OCI-LY3 (cell line): ENCODE data around the gene CA6.

Experiments used
- H2AFZ ChIP-seq: fragments of 200-600, 300-600 bp; shearing (Covaris generic); 2 replicates; pipeline ENCODE4 v1.6.0; 2014; ENCODE audit warnings: antibody characterized with exemption, low read depth, low read length
- H3K27ac ChIP-seq: fragments of 200-600, 300-600 bp; sonication (generic); 2 replicates; pipeline ENCODE4 v1.5.1; 2014; ENCODE audit warnings: mild to moderate bottlenecking, low read length, moderate library complexity, mixed read lengths
- H3K27me3 ChIP-seq: fragments of 200-600, 300-600 bp; sonication (generic); 2 replicates; pipeline ENCODE4 v1.6.1; 2014; ENCODE audit warnings: low read depth, low read length, mixed read lengths
- H3K36me3 ChIP-seq: fragments of 200-600, 300-600 bp; sonication (generic); replicated peaks from 2 replicates; pipeline ENCODE3; 2014; ENCODE audit warnings: low read depth, low read length, mixed read lengths
- H3K4me1 ChIP-seq: fragments of 300-600, 200-600 bp; sonication (generic); 2 replicates; pipeline ENCODE4 v1.6.1; 2014; ENCODE audit warnings: low read length, mixed read lengths
- H3K4me2 ChIP-seq: fragments of 200-600, 300-600 bp; sonication (generic); 2 replicates; pipeline ENCODE4 v1.6.1; 2014; ENCODE audit warnings: low read length, mixed read lengths
- H3K4me3 ChIP-seq: fragments of 300-600, 200-600 bp; sonication (generic); 2 replicates; pipeline ENCODE4 v1.5.1; 2014; ENCODE audit warnings: antibody characterized with exemption, mild to moderate bottlenecking, low read length, moderate library complexity
- H3K79me2 ChIP-seq: fragments of 300-600, 200-600 bp; shearing (Covaris generic); 2 replicates; pipeline ENCODE4 v1.6.1; 2014; ENCODE audit warnings: mild to moderate bottlenecking, low read length, mixed read lengths
- H3K9ac ChIP-seq: fragments of 300-600, 200-600 bp; shearing (Covaris generic); 2 replicates; pipeline ENCODE4 v1.6.0; 2014; ENCODE audit warnings: mild to moderate bottlenecking, low read length, moderate library complexity
- H3K9me3 ChIP-seq: fragments of 200-600, 300-600 bp; shearing (Covaris generic); 2 replicates; pipeline ENCODE4 v1.6.1; 2014; ENCODE audit warnings: low read length, mixed read lengths; ENCODE audit not compliant: insufficient read depth
- H4K20me1 ChIP-seq: fragments of 200-600, 300-600 bp; sonication (generic); 2 replicates; pipeline ENCODE4 v1.6.1; 2016; ENCODE audit warnings: low read length, mixed read lengths; ENCODE audit not compliant: insufficient read depth
- EZH2phosphoT487 ChIP-seq: fragments of 200-600 bp; shearing (Covaris generic); IDR thresholded peaks from 2 replicates; pipeline ENCODE4 v1.6.1; 2018; ENCODE audit warnings: antibody characterized with exemption, mixed run types, low read depth
- TF ChIP-seq, protein P1 (sequence below): fragments of 200-600, 300-600 bp; sonication (generic); IDR thresholded peaks from 2 replicates; pipeline ENCODE4 v1.5.1; 2014; ENCODE audit warnings: antibody characterized with exemption, low read length, low read depth

Gene CA6

DNA sequence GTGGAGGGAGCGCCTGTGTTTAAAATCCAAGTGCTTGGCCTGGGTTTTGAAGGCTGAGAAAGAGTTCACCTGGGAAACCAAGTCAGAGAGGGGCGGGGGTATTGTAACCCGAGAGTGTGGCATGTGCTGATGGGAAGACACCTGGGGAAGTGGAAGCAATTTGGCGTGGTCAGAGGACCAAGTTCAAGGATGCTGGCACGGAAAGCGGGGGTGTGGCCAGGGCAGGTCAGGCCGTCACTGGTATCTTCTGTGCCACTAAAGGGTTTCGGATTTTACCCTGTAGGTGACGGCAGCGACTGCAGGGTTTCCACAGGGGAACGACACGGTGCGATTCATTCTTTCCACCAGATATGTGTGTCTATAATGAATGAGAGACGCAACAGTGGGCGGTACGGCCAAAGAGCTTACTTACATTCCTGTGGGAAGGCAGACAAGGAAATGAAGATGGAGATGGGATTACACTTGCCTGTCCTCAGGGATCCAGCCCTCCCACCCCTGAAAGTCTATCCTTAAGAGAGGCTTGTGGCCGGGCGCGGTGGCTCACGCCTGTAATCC, 31.3 kb downstream of the CA6 start:
- Histone ChIP-seq H3K9ac (no peak overlapping the region), H4K20me1 (no peaks in the 10 kb centered on the region), H3K4me3 (no peak overlapping the region), H3K4me1 (no peaks in the 10 kb centered on the region), H3K27ac (no peak overlapping the region), H3K79me2 (no peaks in the 10 kb centered on the region), H3K9me3 (no peaks in the 10 kb centered on the region), H3K36me3 (no peaks in the 10 kb centered on the region), H3K27me3 (0 out of 2 replicates have a peak, but pooled peaks cover 2% of the 10 kb centered on the region), H2AFZ (no peak overlapping the region), H3K4me2 (no peak overlapping the region)
- TF ChIP-seq, protein P1, sequence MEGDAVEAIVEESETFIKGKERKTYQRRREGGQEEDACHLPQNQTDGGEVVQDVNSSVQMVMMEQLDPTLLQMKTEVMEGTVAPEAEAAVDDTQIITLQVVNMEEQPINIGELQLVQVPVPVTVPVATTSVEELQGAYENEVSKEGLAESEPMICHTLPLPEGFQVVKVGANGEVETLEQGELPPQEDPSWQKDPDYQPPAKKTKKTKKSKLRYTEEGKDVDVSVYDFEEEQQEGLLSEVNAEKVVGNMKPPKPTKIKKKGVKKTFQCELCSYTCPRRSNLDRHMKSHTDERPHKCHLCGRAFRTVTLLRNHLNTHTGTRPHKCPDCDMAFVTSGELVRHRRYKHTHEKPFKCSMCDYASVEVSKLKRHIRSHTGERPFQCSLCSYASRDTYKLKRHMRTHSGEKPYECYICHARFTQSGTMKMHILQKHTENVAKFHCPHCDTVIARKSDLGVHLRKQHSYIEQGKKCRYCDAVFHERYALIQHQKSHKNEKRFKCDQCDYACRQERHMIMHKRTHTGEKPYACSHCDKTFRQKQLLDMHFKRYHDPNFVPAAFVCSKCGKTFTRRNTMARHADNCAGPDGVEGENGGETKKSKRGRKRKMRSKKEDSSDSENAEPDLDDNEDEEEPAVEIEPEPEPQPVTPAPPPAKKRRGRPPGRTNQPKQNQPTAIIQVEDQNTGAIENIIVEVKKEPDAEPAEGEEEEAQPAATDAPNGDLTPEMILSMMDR = no peak
- no peak for TF ChIP-seq EZH2phosphoT487

DNA sequence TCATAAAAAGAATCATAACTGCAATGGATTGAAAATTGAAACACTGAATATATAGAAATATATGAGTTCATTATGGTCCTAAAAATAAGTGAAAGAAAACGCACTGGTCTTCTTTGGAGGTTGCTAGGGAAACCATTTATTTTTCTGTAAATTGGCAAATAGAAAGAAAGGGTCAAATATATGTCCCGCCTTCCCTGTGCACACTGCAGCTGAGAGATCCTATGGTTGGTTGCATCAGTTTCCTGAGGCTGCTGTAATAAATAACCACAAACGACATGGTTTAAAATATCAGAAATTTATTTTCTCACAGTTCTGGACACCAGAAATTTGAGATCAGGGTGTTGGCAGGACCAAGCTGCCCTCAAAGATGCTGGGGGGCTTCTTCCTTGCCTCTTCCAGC, 35.0 kb downstream of the CA6 start:
- H4K20me1 ChIP-seq = no peaks in the 10 kb centered on the region
- H3K4me2 ChIP-seq = no peak overlapping the region
- H2AFZ ChIP-seq = no peak overlapping the region
- no peaks in the 10 kb centered on the region for H3K9me3 ChIP-seq
- no peaks in the 10 kb centered on the region for H3K79me2 ChIP-seq
- H3K27me3 ChIP-seq = 0 out of 2 replicates have a peak, but pooled peaks cover 7% of the 10 kb centered on the region
- no peak overlapping the region for H3K9ac ChIP-seq
- H3K4me3 ChIP-seq = no peak overlapping the region
- H3K4me1 ChIP-seq = no peaks in the 10 kb centered on the region
- TF ChIP-seq, protein P1 = no peak
- no peak for TF ChIP-seq EZH2phosphoT487
- H3K27ac ChIP-seq = no peak overlapping the region
- H3K36me3 ChIP-seq = no peaks in the 10 kb centered on the region

DNA sequence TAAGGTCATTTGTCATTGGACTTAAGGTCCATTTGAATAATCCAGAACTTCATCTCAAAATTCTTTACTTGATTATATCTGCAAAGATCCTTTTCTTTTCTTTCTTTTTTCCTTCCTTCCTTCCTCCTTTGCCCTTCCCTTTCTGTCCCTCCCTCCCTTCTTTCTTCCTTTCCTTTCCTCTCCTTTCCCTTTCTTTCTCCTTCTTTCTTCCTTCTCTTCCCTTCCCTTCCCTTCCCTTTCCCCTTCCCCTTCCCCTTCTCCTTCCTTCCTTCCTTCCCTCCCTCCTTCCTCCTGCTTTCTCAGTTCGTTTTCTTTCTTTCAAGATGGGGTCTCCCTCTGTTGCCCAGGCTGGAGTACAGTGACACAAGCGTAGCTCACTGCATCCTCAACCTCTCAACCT, 35.5 kb downstream of the CA6 start:
- Histone ChIP-seq H3K27ac (no peak overlapping the region), H3K4me1 (no peaks in the 10 kb centered on the region), H3K79me2 (no peaks in the 10 kb centered on the region), H3K4me3 (no peak overlapping the region), H3K9ac (no peak overlapping the region), H2AFZ (no peak overlapping the region), H3K9me3 (no peaks in the 10 kb centered on the region), H3K4me2 (no peak overlapping the region), H4K20me1 (no peaks in the 10 kb centered on the region), H3K27me3 (0 out of 2 replicates have a peak, but pooled peaks cover 7% of the 10 kb centered on the region), H3K36me3 (no peaks in the 10 kb centered on the region)
- no peak for TF ChIP-seq EZH2phosphoT487

DNA sequence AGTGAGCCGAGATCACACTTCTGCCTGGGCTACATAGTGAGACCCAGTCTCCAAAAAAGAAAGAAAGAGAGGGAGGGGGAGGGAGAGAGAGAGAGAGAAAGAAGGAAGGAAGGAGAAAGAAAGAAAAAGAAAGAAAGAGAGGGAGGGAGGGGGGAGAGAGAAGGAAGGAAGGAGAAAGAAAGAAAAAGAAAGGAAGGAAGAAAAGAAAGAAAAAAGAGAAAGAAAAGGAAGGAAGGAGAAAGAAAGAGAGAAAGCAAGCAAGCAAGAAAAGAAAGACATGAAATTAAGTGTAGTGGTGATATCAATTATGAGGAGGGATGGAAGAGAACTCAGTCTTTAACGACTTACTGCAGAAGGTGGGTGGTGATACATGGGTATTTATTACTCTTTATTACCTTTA, 38.5 kb downstream of the CA6 start:
- TF ChIP-seq, protein P1 = no peak
- TF ChIP-seq EZH2phosphoT487 = no peak
- Histone ChIP-seq H3K79me2 (no peaks in the 10 kb centered on the region), H3K9me3 (no peaks in the 10 kb centered on the region), H3K27me3 (0 out of 2 replicates have a peak, but pooled peaks cover 7% of the 10 kb centered on the region), H3K4me1 (0 out of 2 replicates have a peak, but pooled peaks cover 3% of the 10 kb centered on the region), H4K20me1 (no peaks in the 10 kb centered on the region), H3K4me3 (no peak overlapping the region), H3K4me2 (no peak overlapping the region), H2AFZ (no peak overlapping the region), H3K27ac (no peak overlapping the region), H3K9ac (no peak overlapping the region), H3K36me3 (no peaks in the 10 kb centered on the region)
